Common myeloid progenitor, CD34-positive (primary cell): ENCODE data around the gene AUNIP. TPM values are rescaled to one million over a fixed set of nuclear protein-coding genes. Genes with fewer than 3 reads are reported as not detected.

Source experiments
- CTCF ChIA-PET: fragments of 350-600 bp; sonication (Branson Sonifier 250); formaldehyde crosslinking; loops from one replicate; lab custom pipeline; 2021; ENCODE audit warnings: antibody characterized with exemption; lab: Charles Lee
- POLR2A ChIA-PET: fragments of 350-600 bp; sonication (Branson Sonifier 250); formaldehyde crosslinking; loops from one replicate; lab custom pipeline; 2021; ENCODE audit warnings: antibody characterized with exemption; lab: Charles Lee
- DNase-seq, 3 donors: peaks; one replicate each; pipeline versions ENCODE4 v3.0.0 to v3.0.0-alpha.2; 2013
- H3K27ac ChIP-seq, 2 experiments: 1 replicate in 1 of 2; 2 replicates in 1 of 2; pipeline ENCODE4 v1.7.0; 2013; ENCODE audit warnings: inconsistent platforms in 2 of 2, low read length in 2 of 2, mild to moderate bottlenecking in 2 of 2, low read depth in 1 of 2, moderate library complexity in 1 of 2; ENCODE audit not compliant: severe bottlenecking in 2 of 2, insufficient read depth in 1 of 2, poor library complexity in 1 of 2
- H3K27me3 ChIP-seq, 5 experiments: replicated peaks in 2 of 5; 1 replicate in 3 of 5; 2 replicates in 2 of 5; pipeline versions ENCODE4 v1.6.1 to v1.7.0; 2013; ENCODE audit warnings: low read length in 4 of 5, mild to moderate bottlenecking in 2 of 5, moderate library complexity in 2 of 5, inconsistent platforms in 1 of 5; ENCODE audit not compliant: insufficient read depth in 5 of 5, control insufficient read depth in 4 of 5
- H3K36me3 ChIP-seq, 4 experiments: 1 replicate in 2 of 4; 2 replicates in 2 of 4; pipeline versions ENCODE4 v1.6.1 to v1.7.0; 2013; ENCODE audit warnings: low read length in 3 of 4, control low read depth in 1 of 4, mild to moderate bottlenecking in 1 of 4; ENCODE audit not compliant: control insufficient read depth in 4 of 4, insufficient read depth in 4 of 4
- H3K4me1 ChIP-seq, 4 experiments: 1 replicate in 3 of 4; 2 replicates in 1 of 4; pipeline versions ENCODE4 v1.6.1 to v1.7.1; 2013; ENCODE audit warnings: low read length in 3 of 4, mild to moderate bottlenecking in 3 of 4, control low read depth in 1 of 4, inconsistent platforms in 1 of 4, moderate library complexity in 1 of 4; ENCODE audit not compliant: control insufficient read depth in 4 of 4, insufficient read depth in 4 of 4; ENCODE audit errors: control extremely low read depth in 1 of 4
- H3K4me3 ChIP-seq, 7 experiments: 1 replicate in 4 of 7; 2 replicates in 3 of 7; pipeline versions ENCODE4 v1.5.1 to v1.7.0; 2013; ENCODE audit warnings: mild to moderate bottlenecking in 7 of 7, low read length in 6 of 7, moderate library complexity in 6 of 7, inconsistent platforms in 2 of 7, low read depth in 2 of 7, control low read depth in 1 of 7; ENCODE audit not compliant: insufficient read depth in 4 of 7, control insufficient read depth in 1 of 7; ENCODE audit errors: extremely low read depth in 1 of 7
- H3K9me3 ChIP-seq, 5 experiments: 1 replicate in 4 of 5; 2 replicates in 1 of 5; pipeline versions ENCODE4 v1.6.1 to v1.7.1; 2013; ENCODE audit warnings: low read length in 4 of 5, mild to moderate bottlenecking in 2 of 5, inconsistent platforms in 1 of 5, low read depth in 1 of 5, moderate library complexity in 1 of 5; ENCODE audit not compliant: control insufficient read depth in 4 of 5, insufficient read depth in 2 of 5; ENCODE audit errors: control extremely low read depth in 1 of 5
- WGBS: methylation state at CpG from one replicate; pipeline ENCODE4 v1.1.5; 2013; ENCODE audit not compliant: insufficient coverage; 5-methylcytosine and 5-hydroxymethylcytosine counted together
- polyA plus RNA-seq: library from polyadenylated mRNA; unstranded; fragments of 120-200 nt; gene quantifications from one replicate; pipeline ENCODE4 v1.2.1, GENCODE V29; 2013

The AUNIP gene
- 2.4 TPM for polyA plus RNA-seq

- peak within 1 kb of the TSS; percentile 46 to 90 (median 78) for H3K4me3 ChIP-seq
- ChIA-PET POLR2A (no interaction called here), CTCF (interaction anchor here (0.6 kb wide), 1 partner anchor 751 kb away, joined by 5 read pairs; no protein-coding TSS in a partner anchor)
- peak; percentile 91 to 94 (median 93) for DNase-seq
- H3K27ac ChIP-seq, result peak within 1 kb of the TSS; percentile 79 to 94
- peaks cover 0 to 22% (median 14%) of the 10 kb centered on the region in 4 experiments for H3K36me3 ChIP-seq
- H3K9me3 ChIP-seq, result no peaks in the 10 kb centered on the region
- no peaks in the 10 kb centered on the region for H3K27me3 ChIP-seq
- under 1% methylated on average over 75 of the region's 77 CpGs for WGBS
- H3K4me1 ChIP-seq, result peaks cover 13 to 46% (median 45%) of the 10 kb centered on the region in 4 experiments
Measured at GRCh38 chr1:25858906-25859789, at the start of gene AUNIP. AUNIP (minus strand) TSS chr1:25859457; CDS start chr1:25859357, 100 bp downstream.

DNA sequence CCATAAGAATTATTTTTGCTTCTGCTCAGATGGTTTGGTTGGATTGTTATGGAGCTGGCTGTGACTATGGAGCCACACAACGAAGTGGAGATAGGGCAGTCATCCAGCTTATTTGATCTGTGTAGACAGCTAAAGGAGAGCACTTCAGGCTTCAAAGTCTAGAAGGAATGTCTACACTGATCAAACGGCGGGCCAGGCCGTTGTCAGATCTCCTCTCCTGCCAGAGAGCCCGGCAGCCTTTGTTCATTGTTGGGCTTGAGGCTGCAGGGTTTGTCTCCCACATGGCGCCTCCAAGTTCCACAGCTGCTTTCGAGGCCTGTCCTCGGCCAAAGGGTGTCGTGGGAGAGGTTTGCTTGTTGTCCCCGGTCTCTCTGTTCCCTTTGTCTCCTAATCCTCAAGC, 49.8 kb upstream of the AUNIP start:
- H3K4me1 ChIP-seq, result peaks cover 6 to 19% (median 12%) of the 10 kb centered on the region in 4 experiments
- ChIA-PET CTCF (interaction anchor here (0.9 to 20.1 kb wide), 3 partner anchors 13 to 90 kb away, joined by 4 to 368 read pairs (median 5); partner anchors contain the start of gene PAFAH2), POLR2A (interaction anchor here (1.2 kb wide), 1 partner anchor 13 kb away, joined by 4 read pairs; no protein-coding TSS in a partner anchor)
- DNase-seq, result no peak
- no peak overlapping the region for H3K4me3 ChIP-seq
- no peak overlapping the region for H3K27ac ChIP-seq
- no peaks in the 10 kb centered on the region for H3K9me3 ChIP-seq
- 87% methylated on average over 6 of the region's 10 CpGs for WGBS
- H3K36me3 ChIP-seq, result peaks cover 0 to 6% (median 0%) of the 10 kb centered on the region in 4 experiments
- H3K27me3 ChIP-seq, result peaks cover 0 to 3% (median 0%) of the 10 kb centered on the region in 5 experiments

DNA sequence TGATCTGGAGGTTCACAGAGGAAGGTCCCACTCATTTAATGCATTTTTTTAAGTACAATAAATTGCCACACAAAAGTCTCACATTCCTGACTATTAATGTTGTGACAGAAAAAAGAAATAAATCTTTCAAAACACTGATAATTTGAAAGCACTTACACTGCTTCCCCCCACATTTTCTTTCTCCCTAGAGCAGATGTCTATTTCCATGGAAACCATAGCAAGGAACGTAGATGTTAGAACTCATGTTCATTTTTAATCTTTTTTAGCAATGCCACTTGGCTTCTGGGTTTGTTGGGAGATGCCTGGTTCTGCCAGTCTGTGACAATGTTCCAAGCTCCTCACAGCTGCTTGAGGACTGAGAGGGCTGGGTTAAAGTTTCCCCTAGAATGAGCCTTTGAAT, 48.9 kb upstream of the AUNIP start:
- POLR2A ChIA-PET, result no interaction called here
- no peak for DNase-seq
- Histone ChIP-seq H3K9me3 (no peaks in the 10 kb centered on the region), H3K4me1 (peaks cover 8 to 28% (median 20%) of the 10 kb centered on the region in 4 experiments), H3K27ac (no peak overlapping the region), H3K4me3 (no peak overlapping the region), H3K36me3 (peaks cover 0 to 15% (median 4%) of the 10 kb centered on the region in 4 experiments), H3K27me3 (peaks cover 0 to 3% (median 0%) of the 10 kb centered on the region in 5 experiments)
- CTCF ChIA-PET, result interaction anchor here (1.2 to 20.1 kb wide), 2 partner anchors 13 to 91 kb away, joined by 5 to 368 read pairs; partner anchors contain the start of gene PAFAH2
- WGBS, result 100% methylated on average over 1 of the region's 1 CpG

GRCh38 chr1:25907601-25908000, 48.3 kb upstream of the AUNIP start:
- POLR2A ChIA-PET, result no interaction called here
- H3K4me1 ChIP-seq, result peaks cover 8 to 29% (median 21%) of the 10 kb centered on the region in 4 experiments
- CTCF ChIA-PET, result interaction anchor here (1.4 to 20.1 kb wide), 2 partner anchors 12 to 92 kb away, joined by 5 to 368 read pairs; partner anchors contain the start of gene PAFAH2
- 91% methylated on average over 6 of the region's 6 CpGs for WGBS
- no peak for DNase-seq
- no peak overlapping the region for H3K27ac ChIP-seq
- H3K4me3 ChIP-seq, result no peak overlapping the region
- H3K36me3 ChIP-seq, result peaks cover 1 to 21% (median 8%) of the 10 kb centered on the region in 4 experiments
- H3K27me3 ChIP-seq, result peaks cover 0 to 3% (median 0%) of the 10 kb centered on the region in 5 experiments
- no peaks in the 10 kb centered on the region for H3K9me3 ChIP-seq

- CTCF ChIA-PET, result interaction anchor here (1.4 to 20.1 kb wide), 2 partner anchors 11 to 92 kb away, joined by 5 to 368 read pairs; partner anchors contain the start of gene PAFAH2
- Histone ChIP-seq H3K9me3 (no peaks in the 10 kb centered on the region), H3K36me3 (peaks cover 4 to 29% (median 12%) of the 10 kb centered on the region in 4 experiments), H3K27me3 (peaks cover 0 to 3% (median 0%) of the 10 kb centered on the region in 5 experiments), H3K27ac (no peak overlapping the region), H3K4me3 (peak overlapping the region; percentile 55 to 99 (median 83)), H3K4me1 (peaks cover 8 to 29% (median 21%) of the 10 kb centered on the region in 4 experiments)
- POLR2A ChIA-PET, result no interaction called here
- 20% methylated on average over 26 of the region's 34 CpGs for whole genome bisulfite sequencing
- DNase-seq, result peak in 2 of 3 donors; percentile 44 to 67
Measured at GRCh38 chr1:25906644-25907300, 47.5 kb upstream of the AUNIP start.

DNA sequence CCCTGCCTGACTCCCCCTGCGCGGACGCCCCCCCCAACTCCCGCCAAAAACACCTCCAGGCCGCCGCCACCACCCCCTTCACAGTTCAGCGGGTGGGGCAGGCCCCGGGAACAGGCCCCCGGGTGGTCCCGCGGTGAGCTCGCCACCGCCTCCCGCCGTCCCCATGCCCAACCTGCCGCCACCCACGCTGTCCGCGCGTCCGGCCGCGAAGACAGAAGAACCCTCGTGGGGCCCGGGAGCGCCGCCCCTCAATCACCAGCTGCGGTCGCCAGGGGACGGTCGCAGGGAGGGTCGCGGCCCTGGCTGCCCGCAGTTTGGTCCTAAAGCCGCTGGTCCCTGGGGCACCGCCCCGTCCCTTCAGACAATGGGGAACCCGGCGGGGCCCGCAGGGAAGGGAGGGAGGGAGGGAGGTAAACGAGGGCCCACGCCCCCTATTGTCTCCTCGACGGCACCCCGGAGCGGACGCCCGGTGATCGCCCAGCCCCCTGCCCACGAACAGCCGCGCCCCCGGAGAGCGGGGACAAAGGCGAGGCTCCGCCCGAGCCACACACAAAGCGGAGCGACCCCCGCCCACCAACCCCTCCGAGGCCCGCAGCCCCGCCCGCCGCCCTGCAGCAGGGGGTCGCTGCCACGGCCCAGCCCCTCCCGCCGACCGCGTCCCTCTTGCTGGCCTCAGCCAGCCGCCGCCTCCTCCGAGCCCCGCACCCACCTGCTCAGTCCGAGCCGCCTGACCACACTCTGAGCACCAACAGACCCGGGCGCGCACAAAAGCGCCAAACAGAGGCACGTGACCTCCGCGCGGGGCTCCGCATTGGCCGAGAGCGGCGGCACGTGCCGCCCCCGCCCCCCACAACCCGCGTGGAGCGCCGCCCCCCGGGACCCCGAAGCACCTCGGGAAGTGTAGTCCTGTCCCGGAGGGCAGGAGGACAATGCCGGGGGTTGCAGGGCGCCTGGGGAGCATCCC, 46.7 kb upstream of the AUNIP start, which contains the start of gene STMN1:
TSS of gene STMN1 (minus strand) at position 740 of the 964 bp plus-strand sequence. CDS start 1,743 bp downstream, outside the sequence.
- CTCF ChIA-PET, result interaction anchor here (0.9 to 20.1 kb wide), 6 partner anchors 11 to 93 kb away, joined by 3 to 368 read pairs (median 4); partner anchors contain the start of gene PAFAH2
- Histone ChIP-seq H3K4me1 (peaks cover 8 to 29% (median 21%) of the 10 kb centered on the region in 4 experiments), H3K4me3 (peak within 1 kb of the TSS; percentile 83 to 99 (median 89)), H3K27ac (peak within 1 kb of the TSS; percentile 67 to 79), H3K36me3 (peaks cover 8 to 36% (median 18%) of the 10 kb centered on the region in 4 experiments), H3K9me3 (no peaks in the 10 kb centered on the region), H3K27me3 (peaks cover 0 to 3% (median 0%) of the 10 kb centered on the region in 5 experiments)
- 0% methylated on average over 74 of the region's 102 CpGs for WGBS
- POLR2A ChIA-PET, result interaction anchor here (0.7 to 1.9 kb wide), 4 partner anchors 8 to 91 kb away, joined by 4 to 7 read pairs (median 4); no protein-coding TSS in a partner anchor
- DNase-seq, result peak; percentile 88 to 94 (median 93)
